K562 (cell line): ENCODE data around the gene MALAT1. TPM values are rescaled to one million over a fixed set of nuclear protein-coding genes. Genes with fewer than 3 reads are reported as not detected.

ENCODE experiments used
- BHLHE40 ChIP-seq: IDR thresholded peaks from 2 replicates; pipeline ENCODE4 v1.6.1; 2011; ENCODE audit warnings: low read length, improper control_type of control experiment
- CBX5 ChIP-seq: IDR thresholded peaks from 2 replicates; pipeline ENCODE4 v1.6.1; 2014; ENCODE audit warnings: low read depth, borderline replicate concordance
- CC2D1A ChIP-seq: fragments of 450-650 bp; IDR thresholded peaks from 2 replicates; pipeline ENCODE4 v1.6.1; 2017; ENCODE audit warnings: mild to moderate bottlenecking
- DACH1 ChIP-seq: fragments of 450-650 bp; IDR thresholded peaks from 2 replicates; pipeline ENCODE4 v1.6.1; 2018; ENCODE audit not compliant: partially characterized antibody
- IRF1 ChIP-seq: sonication (generic); formaldehyde crosslinking; IDR thresholded peaks from 2 replicates; pipeline ENCODE4 v1.8.0; 2022; ENCODE audit warnings: missing genetic modification reagents, mild to moderate bottlenecking, borderline replicate concordance
- JUNB ChIP-seq: fragments of 450-650 bp; formaldehyde crosslinking; conservative IDR thresholded peaks from 2 replicates; pipeline ENCODE4 v1.4.0; 2020; ENCODE audit warnings: mild to moderate bottlenecking
- MNT ChIP-seq, 2 experiments: fragments of 450-650 bp; conservative IDR thresholded peaks; 2 replicates each; pipeline ENCODE4 v1.6.1; 2017; ENCODE audit warnings: mild to moderate bottlenecking in 2 of 2, moderate library complexity in 2 of 2
- MTA2 ChIP-seq: fragments of 450-650 bp; IDR thresholded peaks from 2 replicates; pipeline ENCODE4 v1.6.1; 2016; ENCODE audit warnings: low read depth
- PCBP2 ChIP-seq: fragments of 200-400 bp; formaldehyde crosslinking; IDR thresholded peaks from 2 replicates; pipeline ENCODE4 v1.6.1; 2018; ENCODE audit warnings: low read length, low read depth, mild to moderate bottlenecking, moderate library complexity; ENCODE audit not compliant: poor library complexity, severe bottlenecking
- SNIP1 ChIP-seq: fragments of 450-650 bp; IDR thresholded peaks from 2 replicates; pipeline ENCODE4 v1.7.1; 2017; ENCODE audit warnings: low read depth, mild to moderate bottlenecking
- TEAD4 ChIP-seq, 2 experiments: sonication (generic) in 1 of 2; formaldehyde crosslinking in 1 of 2; IDR thresholded peaks; 2 replicates each; pipeline versions ENCODE4 v1.6.1 to v1.8.0; 2012 to 2022; ENCODE audit warnings: borderline replicate concordance in 1 of 2, inconsistent platforms in 1 of 2, low read length in 1 of 2, mild to moderate bottlenecking in 1 of 2, missing genetic modification reagents in 1 of 2
- TFAM ChIP-seq: fragments of 250-450 bp; sonication (Bioruptor Pico); conservative IDR thresholded peaks from 2 replicates; pipeline ENCODE4 v1.5.0; 2021; ENCODE audit warnings: mild to moderate bottlenecking, moderate library complexity
- ZBTB5 ChIP-seq: fragments of 450-650 bp; IDR thresholded peaks from 2 replicates; pipeline ENCODE4 v1.6.1; 2017; ENCODE audit warnings: antibody characterized with exemption
- ZNF124 ChIP-seq: sonication (generic); formaldehyde crosslinking; IDR thresholded peaks from 2 replicates; pipeline ENCODE4 v1.8.1; 2022; ENCODE audit warnings: missing genetic modification reagents
- ZNF23 ChIP-seq: fragments of 250-450 bp; sonication (Bioruptor Pico); IDR thresholded peaks from 2 replicates; pipeline ENCODE4 v1.4.0; 2020; ENCODE audit warnings: mild to moderate bottlenecking
- ZNF232 ChIP-seq: sonication (generic); formaldehyde crosslinking; IDR thresholded peaks from 2 replicates; pipeline ENCODE4 v1.8.0; 2022; ENCODE audit warnings: mild to moderate bottlenecking, missing genetic modification reagents
- polyA plus RNA-seq, 8 experiments: library from polyadenylated mRNA; depleted of rRNA in 4 of 8; stranded (reverse) in 5 of 8; unstranded in 3 of 8; fragments of >200 nt; fragmentation: Nextera tagmentation in 2 of 8; fragmentation: Illumina TruSeq in 1 of 8; extraction: Ambion mirVana in 2 of 8; extraction: Trizol in 1 of 8; gene quantifications; 2 replicates each; pipeline versions ENCODE4 v1.2.1 to v1.2.3, GENCODE V29; 2011 to 2014; ENCODE audit warnings: inconsistent platforms in 1 of 8, missing spikeins in 1 of 8
- total RNA-seq, 7 experiments: library from RNA; depleted of rRNA in 6 of 7; stranded (reverse); fragments of >200 nt in 6 of 7; fragmentation: Illumina TruSeq in 2 of 7; extraction: Trizol in 2 of 7; gene quantifications; 2 replicates each; pipeline versions ENCODE4 v1.2.1 to v1.2.3, GENCODE V29; 2011 to 2021; ENCODE audit warnings: low replicate concordance in 1 of 7
- TF ChIP-seq, protein P1 (sequence below): fragments of 450-650 bp; IDR thresholded peaks from 2 replicates; pipeline ENCODE4 v1.6.1; 2016; ENCODE audit warnings: mild to moderate bottlenecking

The MALAT1 gene
- total and polyA plus RNA-seq, 9 of the 15 experiments (the other 6 are each of a cell fraction or from before 2014, with no cell fraction given): 363 to 8,715 (median 2,351) TPM

- TF ChIP-seq PCBP2 (no peak), BHLHE40 (peak; percentile 72), JUNB (CRISPR knock-in tag) (peak; percentile 13), ZNF124 (CRISPR knock-in tag) (no peak), ZNF23 (CRISPR knock-in tag) (peak; percentile 93), CC2D1A (0 out of 2 replicates have a peak, but pooled peaks have one; percentile 39), TEAD4 (IDR thresholded peaks at IDR 0.05; ENCODE audit: low read length) (peak; percentile 91), TEAD4 (CRISPR knock-in tag; IDR thresholded peaks at IDR 0.05; ENCODE audit: borderline replicate concordance) (peak; percentile 85), ZNF232 (CRISPR knock-in tag) (no peak), ZBTB5 (no peak), DACH1 (no peak), TFAM (no peak), MTA2 (no peak), IRF1 (CRISPR knock-in tag) (peak; percentile 88; the same call in 1 of the 2 replicates), SNIP1 (peak; percentile 65; the same call in 1 of the 2 replicates), MNT (conservative IDR thresholded peaks at IDR 0.05) (peak; percentile 45 to 75; a peak in 3 of 4 replicates), CBX5 (no peak)
- TF ChIP-seq, protein P1, sequence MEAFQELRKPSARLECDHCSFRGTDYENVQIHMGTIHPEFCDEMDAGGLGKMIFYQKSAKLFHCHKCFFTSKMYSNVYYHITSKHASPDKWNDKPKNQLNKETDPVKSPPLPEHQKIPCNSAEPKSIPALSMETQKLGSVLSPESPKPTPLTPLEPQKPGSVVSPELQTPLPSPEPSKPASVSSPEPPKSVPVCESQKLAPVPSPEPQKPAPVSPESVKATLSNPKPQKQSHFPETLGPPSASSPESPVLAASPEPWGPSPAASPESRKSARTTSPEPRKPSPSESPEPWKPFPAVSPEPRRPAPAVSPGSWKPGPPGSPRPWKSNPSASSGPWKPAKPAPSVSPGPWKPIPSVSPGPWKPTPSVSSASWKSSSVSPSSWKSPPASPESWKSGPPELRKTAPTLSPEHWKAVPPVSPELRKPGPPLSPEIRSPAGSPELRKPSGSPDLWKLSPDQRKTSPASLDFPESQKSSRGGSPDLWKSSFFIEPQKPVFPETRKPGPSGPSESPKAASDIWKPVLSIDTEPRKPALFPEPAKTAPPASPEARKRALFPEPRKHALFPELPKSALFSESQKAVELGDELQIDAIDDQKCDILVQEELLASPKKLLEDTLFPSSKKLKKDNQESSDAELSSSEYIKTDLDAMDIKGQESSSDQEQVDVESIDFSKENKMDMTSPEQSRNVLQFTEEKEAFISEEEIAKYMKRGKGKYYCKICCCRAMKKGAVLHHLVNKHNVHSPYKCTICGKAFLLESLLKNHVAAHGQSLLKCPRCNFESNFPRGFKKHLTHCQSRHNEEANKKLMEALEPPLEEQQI: no peak
These were observed at the start of gene MALAT1 (continued) for GRCh38 chr11:65498977-65499712.
